Activated CD8-positive, alpha-beta T cell treated with anti-CD3 and anti-CD28 coated beads, Interleukin-2, amount 10 ng/mL, durations not matched to agents 7 days and 5 days (primary cell): ENCODE results near the gene NFILZ. TPM values are rescaled to one million over a fixed set of nuclear protein-coding genes. Genes with fewer than 3 reads are reported as not detected.
"Not testable (repeated sequence)": the region's sequence is repeated elsewhere in the genome, so short reads cannot be mapped to it uniquely, and the experiment has no call there.

Experiments
- ATAC-seq: fragments of 150-1000 bp; cut with Tn5 transposase; one replicate; pipeline ENCODE4 v1.10.0; 2021; ENCODE audit warnings: moderate library complexity
- CTCF ChIA-PET: fragments of 350-600 bp; sonication (Branson Sonifier 250); formaldehyde crosslinking; loops from one replicate; lab custom pipeline; 2021; ENCODE audit warnings: antibody characterized with exemption; lab: Charles Lee
- POLR2A ChIA-PET: fragments of 350-600 bp; sonication (Branson Sonifier 250); formaldehyde crosslinking; loops from one replicate; lab custom pipeline; 2021; ENCODE audit warnings: antibody characterized with exemption; lab: Charles Lee
- DNase-seq: peaks from one replicate; pipeline ENCODE4 v3.0.0-alpha.2; 2020
- H3K27ac Mint-ChIP-seq: one replicate; pipeline ENCODE4 v1.8.0; 2021; ENCODE audit warnings: mild to moderate bottlenecking, mixed read lengths
- H3K27me3 Mint-ChIP-seq: one replicate; pipeline ENCODE4 v1.8.0; 2021; ENCODE audit warnings: low read depth, mixed read lengths
- H3K36me3 Mint-ChIP-seq: one replicate; pipeline ENCODE4 v1.8.0; 2021; ENCODE audit warnings: low read depth, mixed read lengths
- H3K4me1 Mint-ChIP-seq: one replicate; pipeline ENCODE4 v1.8.0; 2021; ENCODE audit warnings: low read depth, mixed read lengths
- H3K4me3 Mint-ChIP-seq: one replicate; pipeline ENCODE4 v1.8.0; 2021; ENCODE audit warnings: mild to moderate bottlenecking, mixed read lengths
- H3K9me3 Mint-ChIP-seq: one replicate; pipeline ENCODE4 v1.8.0; 2022; ENCODE audit warnings: mixed read lengths; ENCODE audit not compliant: insufficient read depth
- total RNA-seq, 2 experiments: library from RNA; stranded (reverse); gene quantifications; one replicate each; pipeline ENCODE4 v1.2.3, GENCODE V29; 2021

Gene NFILZ
- total RNA-seq, 2 experiments from 2014 or later = not detected

- ATAC-seq = no peak
- Mint-ChIP-seq H3K27me3 (no peaks in the 10 kb centered on the region), H3K4me3 (no peak overlapping the region), H3K4me1 (peaks cover 2% of the 10 kb centered on the region), H3K36me3 (no peaks in the 10 kb centered on the region), H3K9me3 (no peaks in the 10 kb centered on the region), H3K27ac (no peak overlapping the region)
- POLR2A ChIA-PET = no interaction called here
- DNase-seq = no peak
- CTCF ChIA-PET = no interaction called here
These were observed 989 bp downstream of the NFILZ start for GRCh38 chr19:8631425-8631819.

GRCh38 chr19:8635422-8635821 lies 5.0 kb downstream of the NFILZ start:
- no peaks in the 10 kb centered on the region for H3K36me3 Mint-ChIP-seq
- H3K27ac Mint-ChIP-seq = no peak overlapping the region
- ATAC-seq (no peak), DNase-seq (no peak)
- CTCF ChIA-PET = no interaction called here
- H3K4me1 Mint-ChIP-seq = peaks cover 4% of the 10 kb centered on the region
- POLR2A ChIA-PET = no interaction called here
- H3K27me3 Mint-ChIP-seq = peaks cover 14% of the 10 kb centered on the region
- H3K4me3 Mint-ChIP-seq = no peak overlapping the region
- no peaks in the 10 kb centered on the region for H3K9me3 Mint-ChIP-seq

GRCh38 chr19:8637070-8637469 lies 6.6 kb downstream of the NFILZ start:
- H3K4me3 Mint-ChIP-seq, CTCF ChIA-PET, ATAC-seq, H3K27ac Mint-ChIP-seq, DNase-seq, POLR2A ChIA-PET, H3K4me1 Mint-ChIP-seq, H3K36me3 Mint-ChIP-seq, H3K9me3 Mint-ChIP-seq: not testable (repeated sequence)
- peaks cover 16% of the 10 kb centered on the region for H3K27me3 Mint-ChIP-seq

GRCh38 chr19:8638078-8638619 lies 7.7 kb downstream of the NFILZ start:
- DNase-seq (no peak), ATAC-seq (no peak)
- H3K36me3 Mint-ChIP-seq = peaks cover 2% of the 10 kb centered on the region
- no peak overlapping the region for H3K27ac Mint-ChIP-seq
- ChIA-PET POLR2A (no interaction called here), CTCF (no interaction called here)
- H3K4me3 Mint-ChIP-seq = no peak overlapping the region
- peaks cover 18% of the 10 kb centered on the region for H3K27me3 Mint-ChIP-seq
- H3K9me3 Mint-ChIP-seq = peaks cover 9% of the 10 kb centered on the region
- peaks cover 4% of the 10 kb centered on the region for H3K4me1 Mint-ChIP-seq

GRCh38 chr19:8639821-8640401 lies 9.5 kb downstream of the NFILZ start:
- CTCF ChIA-PET = no interaction called here
- Mint-ChIP-seq H3K27ac (no peak overlapping the region), H3K4me3 (no peak overlapping the region), H3K36me3 (peaks cover 2% of the 10 kb centered on the region), H3K9me3 (peaks cover 9% of the 10 kb centered on the region), H3K27me3 (peaks cover 18% of the 10 kb centered on the region), H3K4me1 (peaks cover 3% of the 10 kb centered on the region)
- DNase-seq (no peak), ATAC-seq (no peak)
- POLR2A ChIA-PET = no interaction called here

- POLR2A ChIA-PET = no interaction called here
- H3K27me3 Mint-ChIP-seq = peaks cover 18% of the 10 kb centered on the region
- no peak overlapping the region for H3K27ac Mint-ChIP-seq
- peaks cover 9% of the 10 kb centered on the region for H3K9me3 Mint-ChIP-seq
- peaks cover 2% of the 10 kb centered on the region for H3K36me3 Mint-ChIP-seq
- no peak for ATAC-seq
- no peak overlapping the region for H3K4me3 Mint-ChIP-seq
- CTCF ChIA-PET = no interaction called here
- H3K4me1 Mint-ChIP-seq = peaks cover 3% of the 10 kb centered on the region
- no peak for DNase-seq
These were observed 10.1 kb downstream of the NFILZ start for GRCh38 chr19:8640402-8641004.

- H3K27ac Mint-ChIP-seq = no peak overlapping the region
- H3K9me3 Mint-ChIP-seq = peaks cover 9% of the 10 kb centered on the region
- POLR2A ChIA-PET = no interaction called here
- peaks cover 6% of the 10 kb centered on the region for H3K4me1 Mint-ChIP-seq
- peaks cover 18% of the 10 kb centered on the region for H3K27me3 Mint-ChIP-seq
- H3K4me3 Mint-ChIP-seq = no peak overlapping the region
- CTCF ChIA-PET = interaction anchor here (0.7 to 1.8 kb wide), 13 partner anchors 8 to 324 kb away, joined by 3 to 9 read pairs (median 4); partner anchors contain the start of gene NFILZ
- ATAC-seq = no peak
- no peak for DNase-seq
- peaks cover 2% of the 10 kb centered on the region for H3K36me3 Mint-ChIP-seq
These were observed 10.9 kb downstream of the NFILZ start for GRCh38 chr19:8641221-8641907.

- H3K4me3 Mint-ChIP-seq = no peak overlapping the region
- ChIA-PET POLR2A (no interaction called here), CTCF (interaction anchor here (0.7 to 1.8 kb wide), 13 partner anchors 9 to 323 kb away, joined by 3 to 9 read pairs (median 4); partner anchors contain the start of gene NFILZ)
- no peak overlapping the region for H3K27ac Mint-ChIP-seq
- DNase-seq = peak; percentile 51
- peaks cover 2% of the 10 kb centered on the region for H3K36me3 Mint-ChIP-seq
- H3K4me1 Mint-ChIP-seq = peaks cover 12% of the 10 kb centered on the region
- H3K27me3 Mint-ChIP-seq = peaks cover 17% of the 10 kb centered on the region
- no peak for ATAC-seq
- peaks cover 9% of the 10 kb centered on the region for H3K9me3 Mint-ChIP-seq
These were observed 11.6 kb downstream of the NFILZ start for GRCh38 chr19:8641908-8642547.

- no peak overlapping the region for H3K4me3 Mint-ChIP-seq
- DNase-seq (no peak), ATAC-seq (no peak)
- ChIA-PET POLR2A (no interaction called here), CTCF (interaction anchor here (0.9 to 1.8 kb wide), 10 partner anchors 13 to 289 kb away, joined by 3 to 9 read pairs (median 4); no protein-coding TSS in a partner anchor)
- H3K27ac Mint-ChIP-seq = no peak overlapping the region
- peaks cover 18% of the 10 kb centered on the region for H3K27me3 Mint-ChIP-seq
- H3K36me3 Mint-ChIP-seq = peaks cover 2% of the 10 kb centered on the region
- peaks cover 9% of the 10 kb centered on the region for H3K9me3 Mint-ChIP-seq
- peaks cover 12% of the 10 kb centered on the region for H3K4me1 Mint-ChIP-seq
These were observed 12.1 kb downstream of the NFILZ start for GRCh38 chr19:8642561-8642960.

- ChIA-PET POLR2A (no interaction called here), CTCF (interaction anchor here (1.3 kb wide), 1 partner anchor 12 kb away, joined by 3 read pairs; no protein-coding TSS in a partner anchor)
- peaks cover 9% of the 10 kb centered on the region for H3K4me1 Mint-ChIP-seq
- DNase-seq (no peak), ATAC-seq (no peak)
- H3K27ac Mint-ChIP-seq = no peak overlapping the region
- peaks cover 9% of the 10 kb centered on the region for H3K9me3 Mint-ChIP-seq
- peaks cover 9% of the 10 kb centered on the region for H3K27me3 Mint-ChIP-seq
- no peak overlapping the region for H3K4me3 Mint-ChIP-seq
- H3K36me3 Mint-ChIP-seq = peaks cover 2% of the 10 kb centered on the region
These were observed 13.6 kb downstream of the NFILZ start for GRCh38 chr19:8643860-8644653.

GRCh38 chr19:8648240-8648639 lies 17.8 kb downstream of the NFILZ start:
- ChIA-PET POLR2A (no interaction called here), CTCF (no interaction called here)
- DNase-seq = no peak
- peaks cover 19% of the 10 kb centered on the region for H3K4me1 Mint-ChIP-seq
- H3K9me3 Mint-ChIP-seq = no peaks in the 10 kb centered on the region
- peaks cover 7% of the 10 kb centered on the region for H3K27me3 Mint-ChIP-seq
- no peak overlapping the region for H3K27ac Mint-ChIP-seq
- no peak overlapping the region for H3K4me3 Mint-ChIP-seq
- no peak for ATAC-seq
- H3K36me3 Mint-ChIP-seq = no peaks in the 10 kb centered on the region
